Pancreas (tissue), 10 donors: Measurements from ENCODE around the gene CTSH. TPM values are rescaled to one million over a fixed set of nuclear protein-coding genes. Genes with fewer than 3 reads are reported as not detected.
"Not testable (repeated sequence)": the region's sequence is repeated elsewhere in the genome, so short reads cannot be mapped to it uniquely, and the experiment has no call there.

Experiments used
- ATAC-seq, 4 donors: fragments of 200-7000 bp; cut with Tn5 transposase; one replicate each; pipeline versions ENCODE4 v1.8.0 to v1.9.1; 2020; ENCODE audit warnings: mild to moderate bottlenecking in 4 of 4, moderate library complexity in 4 of 4
- DNase-seq, 6 donors: peaks; one replicate each; pipeline ENCODE4 v3.0.0-alpha.2; 2020
- FAIRE-seq: peaks from 2 replicates; lab custom pipeline; 2012; peaks lifted over from hg19 to GRCh38; lab: Jason Lieb, UNC
- H3K27ac ChIP-seq, 4 donors: fragments of 200-600 bp; sonication (generic); 1 replicate in 3 of 4; 2 replicates in 1 of 4; pipeline versions ENCODE4 v1.5.0 to v1.8.0; 2020
- H3K27me3 ChIP-seq, 4 donors: fragments of 200-600 bp; one replicate each; pipeline ENCODE4 v1.8.0; 2021
- H3K36me3 ChIP-seq, 3 donors: fragments of 200-600 bp; sonication (generic) in 1 of 3; one replicate each; pipeline versions ENCODE4 v1.5.0 to v1.8.0; 2020 to 2021
- H3K4me1 ChIP-seq, 3 donors: fragments of 200-600 bp; one replicate each; pipeline ENCODE4 v1.8.0; 2021
- H3K4me3 ChIP-seq, 4 donors: fragments of 200-600 bp; sonication (generic) in 2 of 4; one replicate each; pipeline versions ENCODE4 v1.5.0 to v1.8.0; 2020 to 2021
- H3K9me3 ChIP-seq, 4 donors: fragments of 200-600 bp; one replicate each; pipeline ENCODE4 v1.8.0; 2021
- WGBS, 2 donors: extraction: QIAGEN DNeasy Blood & Tissue Kit; methylation state at CpG; one replicate each; pipeline ENCODE4 v1.1.7; 2013; 5-methylcytosine and 5-hydroxymethylcytosine counted together
- intact Hi-C, 3 donors: fragments of 100-400 bp; cut with DNase I; formaldehyde crosslinking; loops; one replicate each; pipeline versions ENCODE4 v1.11.1 to v1.14.2; 2022
- polyA plus RNA-seq, 2 donors: library from polyadenylated mRNA; stranded (reverse); fragments of 200-250 nt; gene quantifications; one replicate each; pipeline ENCODE4 v1.2.3, GENCODE V29; 2013
- total RNA-seq, 6 donors: library from RNA; stranded (reverse); fragmentation: NEBNext Ultra II Directional in 4 of 6; extraction: Animal tissue kit (Norgen Biotek cat#: 25700) in 4 of 6; gene quantifications; one replicate each; pipeline versions ENCODE4 v1.2.1 to v1.2.4, GENCODE V29; 2021 to 2023
- TF ChIP-seq, protein P1 (sequence below), 4 donors: fragments of 200-600 bp; sonication (generic) in 3 of 4; IDR thresholded peaks; one replicate each; pipeline versions ENCODE4 v1.5.0 to v1.8.0; 2021; ENCODE audit warnings: antibody characterized with exemption in 4 of 4
- donor health status: healthy with polysubstance abuse.
- donor health status: DM: no; HTN: no; CAD: no; lungs with moderate emphysema.
- donor health status: DM: no; HTN: no; CAD: no.
- donor health status: control.
- donor health status: control.
- donor health status: Bipolar disorder and iron deficiency.
- donor health status: DM: yes; HTN: yes; CAD: no.
- donor health status: DM: no; HTN: no; CAD: no.
- donor health status: DM: no; HTN: no; CAD: no.
- donor health status: DM: yes; HTN: yes; CAD: no.

The CTSH gene
- total and polyA plus RNA-seq, 8 donors = 24.3 to 196 (median 77.0) TPM

GRCh38 chr15:78929536-78930264 is 15.1 kb downstream of the CTSH start:
- Histone ChIP-seq H3K27me3 (no peaks in the 10 kb centered on the region), H3K4me1 (no peaks in the 10 kb centered on the region), H3K4me3 (no peak overlapping the region), H3K27ac (no peak overlapping the region), H3K9me3 (no peaks in the 10 kb centered on the region), H3K36me3 (peaks cover 0 to 9% (median 0%) of the 10 kb centered on the region in 3 donors)
- ATAC-seq (no peak), DNase-seq (no peak), FAIRE-seq (no peak)
- TF ChIP-seq, protein P1, sequence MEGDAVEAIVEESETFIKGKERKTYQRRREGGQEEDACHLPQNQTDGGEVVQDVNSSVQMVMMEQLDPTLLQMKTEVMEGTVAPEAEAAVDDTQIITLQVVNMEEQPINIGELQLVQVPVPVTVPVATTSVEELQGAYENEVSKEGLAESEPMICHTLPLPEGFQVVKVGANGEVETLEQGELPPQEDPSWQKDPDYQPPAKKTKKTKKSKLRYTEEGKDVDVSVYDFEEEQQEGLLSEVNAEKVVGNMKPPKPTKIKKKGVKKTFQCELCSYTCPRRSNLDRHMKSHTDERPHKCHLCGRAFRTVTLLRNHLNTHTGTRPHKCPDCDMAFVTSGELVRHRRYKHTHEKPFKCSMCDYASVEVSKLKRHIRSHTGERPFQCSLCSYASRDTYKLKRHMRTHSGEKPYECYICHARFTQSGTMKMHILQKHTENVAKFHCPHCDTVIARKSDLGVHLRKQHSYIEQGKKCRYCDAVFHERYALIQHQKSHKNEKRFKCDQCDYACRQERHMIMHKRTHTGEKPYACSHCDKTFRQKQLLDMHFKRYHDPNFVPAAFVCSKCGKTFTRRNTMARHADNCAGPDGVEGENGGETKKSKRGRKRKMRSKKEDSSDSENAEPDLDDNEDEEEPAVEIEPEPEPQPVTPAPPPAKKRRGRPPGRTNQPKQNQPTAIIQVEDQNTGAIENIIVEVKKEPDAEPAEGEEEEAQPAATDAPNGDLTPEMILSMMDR (IDR thresholded peaks at IDR 0.05) = no peak
- WGBS, 2 donors = 95% methylated on average over 16 of the region's 16 CpGs
- intact Hi-C loops = loop anchor here in 2 of 3 donors (10.0 kb wide), 2 partner anchors 55 to 265 kb away; no protein-coding TSS in a partner anchor

DNA sequence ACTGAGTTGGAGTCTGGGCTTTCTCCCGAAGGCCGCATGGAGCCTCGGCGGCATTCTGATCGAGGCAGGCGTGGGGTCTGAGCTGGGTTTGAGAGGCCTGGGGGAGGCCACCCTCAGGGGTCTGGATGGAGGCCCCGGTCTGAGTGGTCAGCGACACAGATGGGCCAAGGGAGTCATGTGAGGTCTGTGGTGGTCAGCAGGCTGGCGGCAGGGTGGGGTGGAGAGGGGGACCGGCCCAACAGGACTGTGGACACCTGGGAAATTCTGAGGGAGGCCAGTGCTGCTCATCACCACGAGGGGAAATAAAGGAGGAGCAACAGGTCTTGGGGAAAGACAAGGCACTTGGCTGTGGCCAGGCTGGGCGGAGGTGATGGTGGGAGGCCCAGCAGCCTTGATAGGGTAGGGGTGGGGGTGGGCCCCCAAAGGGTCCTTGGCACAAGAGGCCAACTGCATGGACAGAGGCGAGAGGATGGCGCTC is 16.2 kb downstream of the CTSH start:
- ATAC-seq (no peak), FAIRE-seq (no peak), DNase-seq (no peak)
- 93% methylated on average over 14 of the region's 14 CpGs for WGBS, 2 donors
- intact Hi-C loops = loop anchor here in 1 of 3 donors (10.0 kb wide), 1 partner anchor 266 kb away; no protein-coding TSS in a partner anchor
- TF ChIP-seq, protein P1 (IDR thresholded peaks at IDR 0.05) = no peak
- no peaks in the 10 kb centered on the region for H3K4me1 ChIP-seq
- no peaks in the 10 kb centered on the region for H3K27me3 ChIP-seq
- H3K9me3 ChIP-seq = no peaks in the 10 kb centered on the region
- H3K4me3 ChIP-seq = no peak overlapping the region
- H3K36me3 ChIP-seq = peaks cover 0 to 14% (median 0%) of the 10 kb centered on the region in 3 donors
- no peak overlapping the region for H3K27ac ChIP-seq

DNA sequence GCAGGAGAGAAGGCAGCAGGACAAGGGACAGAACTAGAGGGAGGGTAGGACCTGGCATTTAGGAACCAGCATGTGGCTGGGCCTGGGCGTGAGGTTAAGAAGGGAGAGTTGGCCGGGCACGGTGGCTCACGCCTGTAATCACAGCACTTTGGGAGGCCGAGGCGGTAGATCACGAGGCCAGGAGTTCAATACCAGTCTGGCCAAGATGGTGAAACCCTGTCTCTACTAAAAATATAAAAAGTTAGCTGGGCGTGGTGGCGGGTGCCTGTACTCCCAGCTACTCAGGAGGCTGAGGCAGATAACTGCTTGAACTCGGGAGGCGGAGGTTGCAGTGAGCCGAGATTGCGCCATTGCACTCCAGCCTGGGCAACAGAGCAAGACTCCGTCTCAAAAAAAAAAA is 16.7 kb downstream of the CTSH start:
- H3K36me3 ChIP-seq = peaks cover 0 to 14% (median 0%) of the 10 kb centered on the region in 3 donors
- H3K4me1 ChIP-seq, FAIRE-seq, DNase-seq, H3K27ac ChIP-seq, H3K27me3 ChIP-seq, H3K4me3 ChIP-seq, H3K9me3 ChIP-seq, ATAC-seq: not testable (repeated sequence)
- intact Hi-C loops = loop anchor here in 1 of 3 donors (10.0 kb wide), 1 partner anchor 267 kb away; no protein-coding TSS in a partner anchor
- 92 to 98% methylated on average over 13 to 14 of the region's 14 CpGs for WGBS, 2 donors

GRCh38 chr15:78927077-78927790 is 17.6 kb downstream of the CTSH start:
- no peaks in the 10 kb centered on the region for H3K4me1 ChIP-seq
- no peaks in the 10 kb centered on the region for H3K9me3 ChIP-seq
- no peak for FAIRE-seq
- H3K27me3 ChIP-seq = no peaks in the 10 kb centered on the region
- ATAC-seq = peak in 2 of 4 donors; percentile 2 to 13
- intact Hi-C loops = loop anchor here in 1 of 3 donors (10.0 kb wide), 1 partner anchor 268 kb away; no protein-coding TSS in a partner anchor
- whole genome bisulfite sequencing, 2 donors = 90 to 96% methylated on average over 17 of the region's 17 CpGs
- H3K27ac ChIP-seq = no peak overlapping the region
- H3K4me3 ChIP-seq = no peak overlapping the region
- TF ChIP-seq, protein P1 (IDR thresholded peaks at IDR 0.05) = no peak
- peak in 1 of 6 donors; percentile 53 for DNase-seq
- peaks cover 0 to 18% (median 7%) of the 10 kb centered on the region in 3 donors for H3K36me3 ChIP-seq
